ENCODE measurements around the gene XYLT2.

The XYLT2 gene

GRCh38 chr17:50393700-50394099 is 47.8 kb downstream of the XYLT2 start:
- TF ChIP-seq YY1 (IDR thresholded peaks at IDR 0.05; ENCODE audit: low read depth): no peak

- TF ChIP-seq ZBTB7A (IDR thresholded peaks at IDR 0.05; ENCODE audit: low read depth) (no peak), NFIC (IDR thresholded peaks at IDR 0.05) (no peak), FOXM1 (IDR thresholded peaks at IDR 0.05; ENCODE audit: borderline replicate concordance, low read depth) (no peak), EP300 (IDR thresholded peaks at IDR 0.05; ENCODE audit: borderline replicate concordance) (no peak), MAX (IDR thresholded peaks at IDR 0.05) (no peak), TAF1 (IDR thresholded peaks at IDR 0.05; ENCODE audit: low read depth) (no peak), EGR1 (IDR thresholded peaks at IDR 0.05) (no peak), REST (IDR thresholded peaks at IDR 0.05; ENCODE audit: low read depth) (no peak), USF1 (IDR thresholded peaks at IDR 0.05) (no peak), YY1 (IDR thresholded peaks at IDR 0.05; ENCODE audit: low read depth) (no peak), TCF12 (IDR thresholded peaks at IDR 0.05; ENCODE audit: low read depth) (no peak), RAD21 (IDR thresholded peaks at IDR 0.05; ENCODE audit: low read depth) (no peak), CEBPB (IDR thresholded peaks at IDR 0.05) (no peak), TEAD4 (IDR thresholded peaks at IDR 0.05) (no peak), CREB1 (IDR thresholded peaks at IDR 0.05; ENCODE audit: low read depth) (no peak)
Observed at GRCh38 chr17:50394711-50395110, 48.8 kb downstream of the XYLT2 start.

GRCh38 chr17:50396261-50397110 is 50.6 kb downstream of the XYLT2 start:
- TF ChIP-seq ZBTB7A (IDR thresholded peaks at IDR 0.05; ENCODE audit: low read depth) (no peak), CREB1 (IDR thresholded peaks at IDR 0.05; ENCODE audit: low read depth) (no peak), REST (IDR thresholded peaks at IDR 0.05; ENCODE audit: low read depth) (no peak), USF1 (IDR thresholded peaks at IDR 0.05) (no peak), RAD21 (IDR thresholded peaks at IDR 0.05; ENCODE audit: low read depth) (no peak), MAX (IDR thresholded peaks at IDR 0.05) (no peak), TEAD4 (IDR thresholded peaks at IDR 0.05) (no peak), CEBPB (IDR thresholded peaks at IDR 0.05) (peak; percentile 56), TAF1 (IDR thresholded peaks at IDR 0.05; ENCODE audit: low read depth) (no peak), EGR1 (IDR thresholded peaks at IDR 0.05) (no peak), YY1 (IDR thresholded peaks at IDR 0.05; ENCODE audit: low read depth) (no peak), TCF12 (IDR thresholded peaks at IDR 0.05; ENCODE audit: low read depth) (no peak), FOXM1 (IDR thresholded peaks at IDR 0.05; ENCODE audit: borderline replicate concordance, low read depth) (no peak), NFIC (IDR thresholded peaks at IDR 0.05) (peak; percentile 69), EP300 (IDR thresholded peaks at IDR 0.05; ENCODE audit: borderline replicate concordance) (no peak)

GRCh38 chr17:50397111-50397918 is 51.4 kb downstream of the XYLT2 start, which contains the start of gene LRRC59:
TSS of gene LRRC59 (minus strand) at chr17:50397523. CDS start at chr17:50397317, 206 bp downstream.
- peak; percentile 80; the same call in 1 of the 2 replicates for TF ChIP-seq TCF12 (IDR thresholded peaks at IDR 0.05; ENCODE audit: low read depth)
- TF ChIP-seq FOXM1 (IDR thresholded peaks at IDR 0.05; ENCODE audit: borderline replicate concordance, low read depth): no peak
- TF ChIP-seq REST (IDR thresholded peaks at IDR 0.05; ENCODE audit: low read depth): 0 out of 2 replicates have a peak, but pooled peaks have one; percentile 9
- TF ChIP-seq NFIC (IDR thresholded peaks at IDR 0.05): no peak; the same call in 1 of the 2 replicates
- TF ChIP-seq ZBTB7A (IDR thresholded peaks at IDR 0.05; ENCODE audit: low read depth): no peak
- peak; percentile 94 for TF ChIP-seq TAF1 (IDR thresholded peaks at IDR 0.05; ENCODE audit: low read depth)
- no peak for TF ChIP-seq EP300 (IDR thresholded peaks at IDR 0.05; ENCODE audit: borderline replicate concordance)
- peak; percentile 66; the same call in 1 of the 2 replicates for TF ChIP-seq YY1 (IDR thresholded peaks at IDR 0.05; ENCODE audit: low read depth)
- peak; percentile 97 for TF ChIP-seq MAX (IDR thresholded peaks at IDR 0.05)
- TF ChIP-seq USF1 (IDR thresholded peaks at IDR 0.05): peak; percentile 47; the same call in 1 of the 2 replicates
- peak; percentile 52; the same call in 1 of the 2 replicates for TF ChIP-seq TEAD4 (IDR thresholded peaks at IDR 0.05)
- no peak for TF ChIP-seq CEBPB (IDR thresholded peaks at IDR 0.05)
- peak; percentile 46; the same call in 1 of the 2 replicates for TF ChIP-seq RAD21 (IDR thresholded peaks at IDR 0.05; ENCODE audit: low read depth)
- TF ChIP-seq CREB1 (IDR thresholded peaks at IDR 0.05; ENCODE audit: low read depth): peak; percentile 86
- no peak; the same call in 1 of the 2 replicates for TF ChIP-seq EGR1 (IDR thresholded peaks at IDR 0.05)
